Measurements from ENCODE around the gene KRTAP2-1. TPM values are rescaled to one million over a fixed set of nuclear protein-coding genes. Genes with fewer than 3 reads are reported as not detected.
"Not testable (repeated sequence)": the region's sequence is repeated elsewhere in the genome, so short reads cannot be mapped to it uniquely, and the experiment has no call there.

KRTAP2-1 gene
- total RNA-seq, 2 donors from 2014 or later, result not detected

DNA sequence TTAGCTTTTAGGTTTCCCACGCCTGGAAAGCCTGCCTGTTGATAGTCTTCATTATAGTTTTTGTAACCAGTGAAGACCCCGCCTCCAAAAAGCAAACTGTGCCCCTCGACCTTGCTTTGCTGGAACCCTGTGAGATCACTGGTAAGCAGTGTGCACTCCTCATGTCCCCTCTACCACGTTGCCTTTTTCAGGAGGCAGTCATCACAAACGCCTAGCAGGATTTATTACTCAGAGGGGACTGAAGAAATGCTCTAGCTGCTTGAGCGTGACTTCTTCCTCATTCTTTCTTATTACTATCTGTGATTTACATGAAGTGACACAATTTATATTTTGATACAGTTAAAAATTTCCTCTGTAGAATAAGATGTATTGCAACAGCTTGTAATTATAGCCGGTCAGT is 31.7 kb downstream of the KRTAP2-1 start:
- H3K27me3 Mint-ChIP-seq (ENCODE audit: low read depth), result peaks cover 7% of the 10 kb centered on the region
- no peaks in the 10 kb centered on the region for H3K36me3 Mint-ChIP-seq (ENCODE audit: insufficient read depth in 2 of 2)
- no peak overlapping the region for H3K4me3 Mint-ChIP-seq
- H3K4me1 Mint-ChIP-seq (ENCODE audit: low read depth), result no peaks in the 10 kb centered on the region
- H3K9me3 Mint-ChIP-seq, result no peaks in the 10 kb centered on the region
- ATAC-seq (replicated peaks in 1 of 2), result no peak
- DNase-seq, result no peak
- no peak overlapping the region for H3K27ac Mint-ChIP-seq

DNA sequence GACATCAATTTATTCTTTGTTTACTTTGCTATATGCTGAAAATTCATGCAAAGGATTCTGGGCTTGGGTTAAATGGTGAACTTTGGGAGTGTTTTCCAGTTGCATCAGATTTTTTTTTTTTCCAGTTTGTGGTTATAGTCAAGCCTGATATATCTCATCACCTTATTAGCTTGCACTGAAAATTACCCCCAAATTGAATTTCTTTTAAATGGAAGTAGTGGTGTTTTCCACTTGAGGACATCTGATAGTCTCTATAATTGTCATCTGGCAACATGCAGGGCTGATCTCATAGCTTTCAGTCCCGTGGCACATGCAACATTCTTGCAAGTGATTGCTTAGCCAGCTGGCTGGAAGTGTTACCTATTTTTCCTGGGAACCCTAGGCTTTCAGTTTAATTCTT is 33.5 kb downstream of the KRTAP2-1 start:
- Mint-ChIP-seq H3K4me3 (no peak overlapping the region), H3K4me1 (ENCODE audit: low read depth) (no peaks in the 10 kb centered on the region), H3K27me3 (ENCODE audit: low read depth) (peaks cover 7% of the 10 kb centered on the region), H3K9me3 (no peaks in the 10 kb centered on the region), H3K27ac (no peak overlapping the region), H3K36me3 (ENCODE audit: insufficient read depth in 2 of 2) (no peaks in the 10 kb centered on the region)
- DNase-seq (no peak), ATAC-seq (replicated peaks in 1 of 2) (no peak)

GRCh38 chr17:41013181-41013580 is 33.9 kb downstream of the KRTAP2-1 start:
- no peak for DNase-seq
- H3K27ac Mint-ChIP-seq, result no peak overlapping the region
- H3K9me3 Mint-ChIP-seq, result no peaks in the 10 kb centered on the region
- no peak for ATAC-seq (replicated peaks in 1 of 2)
- H3K4me3 Mint-ChIP-seq, result no peak overlapping the region
- H3K27me3 Mint-ChIP-seq (ENCODE audit: low read depth), result peaks cover 7% of the 10 kb centered on the region
- H3K36me3 Mint-ChIP-seq (ENCODE audit: insufficient read depth in 2 of 2), result no peaks in the 10 kb centered on the region
- no peaks in the 10 kb centered on the region for H3K4me1 Mint-ChIP-seq (ENCODE audit: low read depth)

- Mint-ChIP-seq H3K9me3 (no peaks in the 10 kb centered on the region), H3K36me3 (ENCODE audit: insufficient read depth in 2 of 2) (no peaks in the 10 kb centered on the region), H3K4me1 (ENCODE audit: low read depth) (no peaks in the 10 kb centered on the region), H3K27ac (no peak overlapping the region), H3K4me3 (no peak overlapping the region), H3K27me3 (ENCODE audit: low read depth) (peaks cover 7% of the 10 kb centered on the region)
- no peak for DNase-seq
- ATAC-seq (replicated peaks in 1 of 2), result no peak
These were observed 34.6 kb downstream of the KRTAP2-1 start for GRCh38 chr17:41012326-41013120.

- no peaks in the 10 kb centered on the region for H3K4me1 Mint-ChIP-seq (ENCODE audit: low read depth)
- no peak overlapping the region for H3K27ac Mint-ChIP-seq
- no peaks in the 10 kb centered on the region for H3K9me3 Mint-ChIP-seq
- no peak overlapping the region for H3K4me3 Mint-ChIP-seq
- ATAC-seq (replicated peaks in 1 of 2) (no peak), DNase-seq (no peak)
- peaks cover 1% of the 10 kb centered on the region for H3K27me3 Mint-ChIP-seq (ENCODE audit: low read depth)
- H3K36me3 Mint-ChIP-seq (ENCODE audit: insufficient read depth in 2 of 2), result no peaks in the 10 kb centered on the region
These were observed 36.7 kb downstream of the KRTAP2-1 start for GRCh38 chr17:41010441-41010840.

DNA sequence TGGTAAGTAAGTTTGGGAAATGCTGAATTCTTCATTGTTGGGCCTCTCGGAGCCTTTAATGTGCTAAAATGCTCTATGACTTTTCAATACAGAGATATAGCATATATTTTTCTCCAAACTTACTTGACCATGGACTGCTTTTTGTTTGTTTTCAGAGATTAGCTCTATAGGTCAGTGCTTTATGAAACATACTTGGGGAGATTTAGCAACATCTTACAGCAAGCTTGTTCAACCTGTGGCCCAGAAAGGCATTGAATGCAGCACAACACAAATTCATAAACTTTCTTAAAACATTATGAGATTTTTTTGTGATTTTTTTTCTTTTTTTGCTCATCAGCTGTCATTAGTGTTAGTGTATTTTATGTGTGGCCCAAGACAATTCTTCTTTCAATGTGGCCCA is 37.2 kb downstream of the KRTAP2-1 start:
- ATAC-seq (replicated peaks in 1 of 2) (no peak), DNase-seq (no peak)
- H3K27me3 Mint-ChIP-seq (ENCODE audit: low read depth), result no peaks in the 10 kb centered on the region
- no peaks in the 10 kb centered on the region for H3K9me3 Mint-ChIP-seq
- no peaks in the 10 kb centered on the region for H3K36me3 Mint-ChIP-seq (ENCODE audit: insufficient read depth in 2 of 2)
- no peak overlapping the region for H3K27ac Mint-ChIP-seq
- no peak overlapping the region for H3K4me3 Mint-ChIP-seq
- H3K4me1 Mint-ChIP-seq (ENCODE audit: low read depth), result no peaks in the 10 kb centered on the region

GRCh38 chr17:41009301-41009760 is 37.8 kb downstream of the KRTAP2-1 start:
- DNase-seq (no peak), ATAC-seq (replicated peaks in 1 of 2) (no peak)
- Mint-ChIP-seq H3K4me1 (ENCODE audit: low read depth) (no peaks in the 10 kb centered on the region), H3K4me3 (no peak overlapping the region), H3K36me3 (ENCODE audit: insufficient read depth in 2 of 2) (no peaks in the 10 kb centered on the region), H3K27me3 (ENCODE audit: low read depth) (no peaks in the 10 kb centered on the region), H3K27ac (no peak overlapping the region), H3K9me3 (no peaks in the 10 kb centered on the region)

- H3K27ac Mint-ChIP-seq, result no peak within 1 kb of the TSS
- no peak for ATAC-seq (replicated peaks in 1 of 2)
- no peaks in the 10 kb centered on the region for H3K9me3 Mint-ChIP-seq
These were observed 38.3 kb downstream of the KRTAP2-1 start, which contains the start of gene KRTAP3-1 for GRCh38 chr17:41008811-41009210. Gene KRTAP3-1 (minus strand): TSS chr17:41009128. CDS start chr17:41009074, 54 bp downstream.

DNA sequence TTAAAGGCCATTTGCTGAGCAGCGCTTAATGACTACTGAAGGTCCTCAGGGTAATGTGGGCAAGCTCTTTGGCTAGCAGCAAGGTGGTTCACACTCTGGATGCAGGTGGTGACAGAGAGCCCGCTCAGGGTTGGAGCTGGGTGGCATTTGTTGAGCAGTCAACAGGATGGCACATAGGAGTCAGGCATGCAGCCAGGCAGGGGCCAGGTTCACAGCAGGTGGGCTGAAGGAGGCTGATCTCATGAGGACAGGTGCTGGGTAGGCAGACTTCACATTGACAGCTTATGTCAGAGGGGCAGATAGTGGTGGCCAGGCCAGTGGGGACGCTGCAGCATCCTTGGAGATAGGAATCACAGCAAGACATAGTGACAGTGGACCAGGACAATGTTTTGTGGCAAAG is 42.7 kb downstream of the KRTAP2-1 start:
- DNase-seq (no peak), ATAC-seq (replicated peaks in 1 of 2) (no peak)
- Mint-ChIP-seq H3K4me3 (no peak overlapping the region), H3K27ac (no peak overlapping the region), H3K9me3 (no peaks in the 10 kb centered on the region), H3K36me3 (ENCODE audit: insufficient read depth in 2 of 2) (no peaks in the 10 kb centered on the region), H3K27me3 (ENCODE audit: low read depth) (peaks cover 2% of the 10 kb centered on the region), H3K4me1 (ENCODE audit: low read depth) (peaks cover 6% of the 10 kb centered on the region)

More at GRCh38 chr17:41008811-41009210, 38.3 kb downstream of the KRTAP2-1 start, which contains the start of gene KRTAP3-1:
- no peaks in the 10 kb centered on the region for H3K36me3 Mint-ChIP-seq (ENCODE audit: insufficient read depth in 2 of 2)
- no peak within 1 kb of the TSS for H3K4me3 Mint-ChIP-seq
- DNase-seq, result no peak
- H3K4me1 Mint-ChIP-seq (ENCODE audit: low read depth), result no peaks in the 10 kb centered on the region
- H3K27me3 Mint-ChIP-seq (ENCODE audit: low read depth), result no peaks in the 10 kb centered on the region

GRCh38 chr17:41003926-41004325 is 43.2 kb downstream of the KRTAP2-1 start:
- no peaks in the 10 kb centered on the region for H3K36me3 Mint-ChIP-seq (ENCODE audit: insufficient read depth in 2 of 2)
- H3K27me3 Mint-ChIP-seq (ENCODE audit: low read depth), result peaks cover 7% of the 10 kb centered on the region
- H3K27ac Mint-ChIP-seq, result no peak overlapping the region
- H3K4me3 Mint-ChIP-seq, result no peak overlapping the region
- ATAC-seq (replicated peaks in 1 of 2) (no peak), DNase-seq (no peak)
- H3K9me3 Mint-ChIP-seq, result no peaks in the 10 kb centered on the region
- H3K4me1 Mint-ChIP-seq (ENCODE audit: low read depth), result peaks cover 6% of the 10 kb centered on the region

DNA sequence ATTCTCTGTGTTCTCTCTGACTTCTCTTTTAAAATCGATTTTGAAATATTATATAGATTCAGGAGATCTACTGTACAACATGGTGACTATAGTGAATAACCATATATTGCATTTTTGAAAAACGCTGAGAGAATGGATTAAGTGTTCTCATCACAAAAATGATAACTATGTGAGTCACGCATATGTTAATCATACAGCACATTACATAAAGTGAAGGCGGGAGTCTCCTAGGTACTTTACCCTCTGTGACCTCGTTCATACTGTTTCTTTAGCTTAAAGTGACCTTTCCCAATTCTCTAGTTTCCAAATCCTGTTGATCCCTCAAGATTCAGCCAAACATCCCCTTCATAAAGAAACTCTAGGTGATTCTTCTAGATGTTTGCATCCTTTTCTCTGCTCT is 44.3 kb downstream of the KRTAP2-1 start:
- H3K4me1 Mint-ChIP-seq (ENCODE audit: low read depth), result peaks cover 6% of the 10 kb centered on the region
- H3K4me3 Mint-ChIP-seq, result no peak overlapping the region
- H3K27ac Mint-ChIP-seq, result no peak overlapping the region
- ATAC-seq (replicated peaks in 1 of 2), result peak in 1 of 2 donors; percentile 50
- no peaks in the 10 kb centered on the region for H3K9me3 Mint-ChIP-seq
- H3K27me3 Mint-ChIP-seq (ENCODE audit: low read depth), result peaks cover 15% of the 10 kb centered on the region
- no peaks in the 10 kb centered on the region for H3K36me3 Mint-ChIP-seq (ENCODE audit: insufficient read depth in 2 of 2)
- no peak for DNase-seq

DNA sequence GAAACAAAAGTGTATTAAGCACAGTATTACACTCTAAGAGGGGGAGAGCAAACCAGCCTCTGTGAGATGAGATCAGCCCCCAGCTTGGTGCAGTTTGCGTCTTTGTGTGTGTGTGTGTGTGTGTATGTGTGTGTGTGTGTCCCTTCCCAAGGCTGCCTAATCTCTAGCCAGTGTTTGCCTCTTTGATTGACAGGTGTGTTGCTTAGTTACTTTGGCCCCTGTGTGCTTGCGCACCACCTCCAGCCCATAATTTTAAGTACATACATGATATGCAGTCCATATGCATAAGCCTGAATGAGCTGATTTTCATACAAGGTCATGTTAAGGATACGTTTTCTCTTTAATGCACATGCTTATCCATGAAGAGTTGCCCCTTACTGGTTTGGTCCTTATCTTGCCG is 45.3 kb downstream of the KRTAP2-1 start:
- no peaks in the 10 kb centered on the region for H3K9me3 Mint-ChIP-seq
- ATAC-seq (replicated peaks in 1 of 2) (no peak), DNase-seq (no peak)
- H3K36me3 Mint-ChIP-seq (ENCODE audit: insufficient read depth in 2 of 2), result no peaks in the 10 kb centered on the region
- H3K27me3 Mint-ChIP-seq (ENCODE audit: low read depth), result peaks cover 24% of the 10 kb centered on the region
- no peak overlapping the region for H3K4me3 Mint-ChIP-seq
- peaks cover 6% of the 10 kb centered on the region for H3K4me1 Mint-ChIP-seq (ENCODE audit: low read depth)
- no peak overlapping the region for H3K27ac Mint-ChIP-seq

- H3K27ac Mint-ChIP-seq; H3K36me3 Mint-ChIP-seq (ENCODE audit: insufficient read depth in 2 of 2); ATAC-seq (replicated peaks in 1 of 2); H3K4me3 Mint-ChIP-seq; DNase-seq; H3K9me3 Mint-ChIP-seq; H3K4me1 Mint-ChIP-seq (ENCODE audit: low read depth): not testable (repeated sequence)
- peaks cover 36% of the 10 kb centered on the region for H3K27me3 Mint-ChIP-seq (ENCODE audit: low read depth)
These were observed 47.6 kb downstream of the KRTAP2-1 start, which contains the start of gene KRTAP3-2 for GRCh38 chr17:40999563-40999962. Gene KRTAP3-2 (minus strand): TSS chr17:40999906. CDS start chr17:40999853, 53 bp downstream.

DNA sequence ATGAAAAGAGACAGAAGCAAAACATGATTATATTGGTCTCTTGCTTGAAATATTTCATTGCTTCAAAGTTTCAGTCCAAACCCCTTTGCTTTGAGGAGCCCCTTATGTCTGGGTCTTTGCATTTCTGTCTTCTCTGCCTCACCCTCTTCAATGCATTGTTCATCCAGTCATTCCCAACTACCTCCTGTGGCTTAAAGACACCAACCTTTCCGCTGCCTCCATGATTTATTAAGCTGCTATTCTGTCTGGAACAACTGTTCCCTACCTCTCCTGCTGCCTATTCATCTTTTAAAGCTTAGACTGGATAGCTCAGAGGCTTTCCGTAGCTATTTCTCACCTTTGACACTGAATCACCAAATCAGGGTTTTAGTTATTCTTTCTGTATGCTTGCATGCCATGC is 49.8 kb downstream of the KRTAP2-1 start:
- no peak overlapping the region for H3K4me3 Mint-ChIP-seq
- DNase-seq (no peak), ATAC-seq (replicated peaks in 1 of 2) (no peak)
- H3K4me1 Mint-ChIP-seq (ENCODE audit: low read depth), result no peaks in the 10 kb centered on the region
- no peak overlapping the region for H3K27ac Mint-ChIP-seq
- no peaks in the 10 kb centered on the region for H3K9me3 Mint-ChIP-seq
- no peaks in the 10 kb centered on the region for H3K36me3 Mint-ChIP-seq (ENCODE audit: insufficient read depth in 2 of 2)
- peaks cover 54% of the 10 kb centered on the region for H3K27me3 Mint-ChIP-seq (ENCODE audit: low read depth)
